HL-60 (cell line): ENCODE data around the gene CCDC88C.

Source experiments
- DNase-seq, 2 experiments: peaks; one replicate each; pipeline ENCODE4 v3.0.0-alpha.2; 2010 to 2020; ENCODE audit warnings: low read depth in 1 of 2, low spot score in 1 of 2
- H3K27ac ChIP-seq: fragments of 250-450 bp; sonication (Bioruptor Pico); replicated peaks from 2 replicates; pipeline ENCODE4 v1.5.1; 2020; ENCODE audit warnings: mild to moderate bottlenecking, moderate library complexity
- H3K27me3 ChIP-seq: fragments of 250-450 bp; sonication (Bioruptor Pico); 2 replicates; pipeline ENCODE4 v1.5.1; 2021; ENCODE audit warnings: mild to moderate bottlenecking, moderate library complexity; ENCODE audit not compliant: insufficient read depth, poor library complexity, severe bottlenecking
- H3K4me3 ChIP-seq: replicated peaks from 2 replicates; pipeline ENCODE4 v1.5.1; 2011; ENCODE audit warnings: mild to moderate bottlenecking, control low read depth, low read length; ENCODE audit not compliant: insufficient read depth
- CTCF ChIP-seq: IDR thresholded peaks from one replicate; pipeline ENCODE4 v1.5.1; 2011; ENCODE audit warnings: low read length, control low read depth, inconsistent platforms; ENCODE audit not compliant: insufficient read depth
- GABPA ChIP-seq: IDR thresholded peaks from 2 replicates; pipeline ENCODE4 v1.6.1; 2012; ENCODE audit warnings: low read depth
- POLR2AphosphoS5 ChIP-seq: IDR thresholded peaks from 2 replicates; pipeline ENCODE4 v1.6.1; 2012; ENCODE audit warnings: low read depth
- REST ChIP-seq: IDR thresholded peaks from 2 replicates; pipeline ENCODE4 v1.6.1; 2012; ENCODE audit warnings: low read depth; ENCODE audit not compliant: insufficient replicate concordance
- SPI1 ChIP-seq: IDR thresholded peaks from 2 replicates; pipeline ENCODE4 v1.6.1; 2012; ENCODE audit warnings: low read depth, mild to moderate bottlenecking, borderline replicate concordance

Gene CCDC88C

GRCh38 chr14:91290986-91291385, 126.6 kb downstream of the CCDC88C start:
- no peak overlapping the region for H3K27ac ChIP-seq
- TF ChIP-seq SPI1 (no peak), REST (no peak), CTCF (no peak), GABPA (no peak), POLR2AphosphoS5 (no peak)
- no peak for DNase-seq
- no peaks in the 10 kb centered on the region for H3K27me3 ChIP-seq
- no peak overlapping the region for H3K4me3 ChIP-seq

DNA sequence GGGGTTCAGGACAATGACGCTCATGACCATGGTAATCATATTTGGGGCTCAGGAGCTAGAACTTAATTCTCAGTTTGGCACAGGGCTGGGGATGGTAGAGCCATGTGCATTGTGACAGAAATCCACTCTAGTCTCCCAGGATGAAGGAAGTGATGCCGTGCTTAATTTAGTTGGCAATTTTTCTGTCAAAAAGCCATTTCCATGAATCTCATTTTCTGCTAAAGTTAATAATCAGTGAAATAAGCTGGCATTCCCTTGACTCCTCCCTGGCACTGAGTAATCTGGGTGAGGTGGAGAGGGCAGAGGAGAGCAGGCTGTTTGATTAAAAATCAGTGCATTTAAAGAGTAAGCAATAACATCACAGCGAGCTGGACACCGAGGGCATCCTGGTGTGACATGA, 128.2 kb downstream of the CCDC88C start:
- no peak overlapping the region for H3K27ac ChIP-seq

GRCh38 chr14:91288876-91289275, 128.7 kb downstream of the CCDC88C start:
- H3K27me3 ChIP-seq = no peaks in the 10 kb centered on the region
- H3K4me3 ChIP-seq = no peak overlapping the region
- TF ChIP-seq GABPA (no peak), CTCF (no peak)
- no peak overlapping the region for H3K27ac ChIP-seq
- no peak for DNase-seq

More for the DNA sequence above, 128.2 kb downstream of the CCDC88C start:
- no peak for DNase-seq
- Histone ChIP-seq H3K4me3 (no peak overlapping the region), H3K27me3 (no peaks in the 10 kb centered on the region)
- TF ChIP-seq REST = no peak
- no peak for TF ChIP-seq POLR2AphosphoS5
- TF ChIP-seq CTCF = no peak
- TF ChIP-seq GABPA = no peak
- TF ChIP-seq SPI1 = no peak

- Histone ChIP-seq H3K27me3 (no peaks in the 10 kb centered on the region), H3K4me3 (no peak overlapping the region), H3K27ac (no peak overlapping the region)
- no peak for TF ChIP-seq SPI1
- no peak for TF ChIP-seq GABPA
- TF ChIP-seq POLR2AphosphoS5 = no peak
- no peak for TF ChIP-seq REST
- peak; percentile 94 for TF ChIP-seq CTCF
- DNase-seq = peak; percentile 37 to 72
These were observed 131.1 kb downstream of the CCDC88C start for GRCh38 chr14:91286530-91286937.
